GM19328 (cell line): ENCODE measurements around the gene FXR2.

Source experiments
- ATAC-seq: cut with Tn5 transposase; IDR thresholded peaks from one replicate; pipeline ENCODE4 v1.9.1; 2021; ENCODE audit warnings: mild to moderate bottlenecking, moderate library complexity; ENCODE audit not compliant: unreplicated experiment

Gene FXR2

DNA sequence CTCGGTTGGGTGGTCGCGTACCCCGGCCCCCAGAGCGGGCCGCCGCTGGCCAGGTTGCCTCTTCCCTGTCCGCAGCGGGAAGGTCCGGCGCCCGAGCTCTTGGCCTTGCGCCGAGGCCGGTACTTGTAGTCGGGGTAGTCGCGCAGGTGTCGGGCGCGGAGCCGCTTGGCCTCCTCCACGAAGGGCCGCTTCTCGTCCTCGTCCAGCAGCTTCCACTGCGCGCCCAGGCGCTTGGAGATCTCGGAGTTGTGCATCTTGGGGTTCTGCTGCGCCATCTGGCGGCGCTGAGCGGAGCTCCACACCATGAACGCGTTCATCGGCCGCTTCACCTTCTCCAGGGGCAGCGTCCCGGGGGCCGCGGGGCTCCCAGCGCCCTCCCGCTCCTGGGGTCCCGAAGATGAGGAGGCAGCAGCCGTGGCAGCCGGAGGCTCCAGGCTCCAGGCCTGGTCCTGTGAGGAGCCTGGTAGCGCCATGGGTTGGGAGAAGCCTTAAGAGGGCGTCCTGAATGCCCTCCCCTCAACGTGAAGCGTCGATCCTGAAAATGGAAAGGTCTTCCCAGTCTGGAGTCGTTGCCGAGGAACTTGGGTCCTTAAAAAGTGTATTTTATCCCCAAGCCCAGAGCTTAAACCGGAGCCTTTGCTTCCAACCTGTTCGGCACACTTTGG, 25.4 kb downstream of the FXR2 start:
- no peak for ATAC-seq

DNA sequence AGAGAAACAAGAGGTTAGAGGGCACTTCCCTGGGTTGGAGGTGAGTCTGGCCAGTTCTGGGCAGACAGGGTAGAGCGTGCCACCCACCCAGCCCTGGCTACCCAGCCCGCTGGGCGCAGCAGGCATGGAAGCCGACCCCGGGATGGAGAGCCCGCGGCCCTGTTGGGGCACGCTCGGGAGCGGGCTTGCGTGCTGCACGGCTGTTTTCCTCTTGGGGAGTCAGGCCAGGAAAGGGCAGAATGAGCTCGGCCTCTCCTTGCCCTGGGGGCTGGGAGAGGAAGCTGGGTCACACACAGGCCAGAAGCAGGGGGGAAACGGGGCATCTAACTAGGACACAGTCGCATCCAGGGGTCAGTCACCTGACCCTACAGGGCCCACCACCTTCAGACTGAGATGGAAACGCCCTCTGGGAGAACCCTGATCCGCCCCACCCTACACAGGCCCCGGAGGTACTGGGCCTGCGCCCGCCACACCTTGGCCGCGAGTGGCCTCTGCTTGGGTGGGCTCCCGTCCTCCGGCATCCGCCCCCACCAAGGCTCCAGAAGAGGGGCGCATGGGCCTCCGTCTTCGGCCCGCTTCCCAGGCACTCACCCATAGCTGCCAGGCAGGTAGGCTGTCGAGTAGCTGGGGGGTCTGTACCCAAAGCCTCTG, 26.0 kb downstream of the FXR2 start:
- no peak for ATAC-seq

DNA sequence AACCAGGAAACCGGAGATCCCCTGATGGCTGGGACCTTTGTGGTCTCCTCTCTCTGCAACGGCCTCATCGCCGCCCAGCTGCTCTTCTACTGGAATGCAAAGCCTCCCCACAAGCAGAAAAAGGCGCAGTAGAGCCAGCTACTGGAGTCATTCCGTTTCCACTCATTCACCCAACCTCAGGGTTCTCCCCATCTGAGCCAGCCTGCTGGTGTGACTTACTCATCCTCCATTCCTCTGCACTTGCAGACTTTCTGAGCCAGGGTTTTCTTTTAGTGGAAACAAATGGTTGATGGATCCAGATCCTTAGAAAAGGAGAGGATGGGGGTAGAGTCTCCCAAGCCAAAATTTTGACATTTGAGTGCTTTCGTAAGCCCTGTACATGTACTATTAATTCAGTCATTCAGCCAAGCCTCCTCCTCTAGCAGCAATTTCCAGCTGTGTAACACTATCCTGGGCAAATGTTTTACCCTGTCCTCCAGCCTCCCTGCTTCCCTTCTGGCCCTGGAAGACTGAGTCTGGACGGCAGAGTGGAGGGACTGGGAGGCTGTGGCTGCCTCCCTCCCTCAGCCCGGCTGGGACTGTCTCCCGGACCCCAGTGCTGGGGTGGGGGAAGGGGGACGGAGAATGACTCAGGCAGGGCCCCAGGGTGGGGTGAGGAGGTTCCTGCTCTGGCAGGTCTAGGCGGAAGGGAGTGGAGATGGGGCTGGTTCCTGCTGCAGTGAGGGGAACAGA, 27.1 kb downstream of the FXR2 start:
- no peak for ATAC-seq

DNA sequence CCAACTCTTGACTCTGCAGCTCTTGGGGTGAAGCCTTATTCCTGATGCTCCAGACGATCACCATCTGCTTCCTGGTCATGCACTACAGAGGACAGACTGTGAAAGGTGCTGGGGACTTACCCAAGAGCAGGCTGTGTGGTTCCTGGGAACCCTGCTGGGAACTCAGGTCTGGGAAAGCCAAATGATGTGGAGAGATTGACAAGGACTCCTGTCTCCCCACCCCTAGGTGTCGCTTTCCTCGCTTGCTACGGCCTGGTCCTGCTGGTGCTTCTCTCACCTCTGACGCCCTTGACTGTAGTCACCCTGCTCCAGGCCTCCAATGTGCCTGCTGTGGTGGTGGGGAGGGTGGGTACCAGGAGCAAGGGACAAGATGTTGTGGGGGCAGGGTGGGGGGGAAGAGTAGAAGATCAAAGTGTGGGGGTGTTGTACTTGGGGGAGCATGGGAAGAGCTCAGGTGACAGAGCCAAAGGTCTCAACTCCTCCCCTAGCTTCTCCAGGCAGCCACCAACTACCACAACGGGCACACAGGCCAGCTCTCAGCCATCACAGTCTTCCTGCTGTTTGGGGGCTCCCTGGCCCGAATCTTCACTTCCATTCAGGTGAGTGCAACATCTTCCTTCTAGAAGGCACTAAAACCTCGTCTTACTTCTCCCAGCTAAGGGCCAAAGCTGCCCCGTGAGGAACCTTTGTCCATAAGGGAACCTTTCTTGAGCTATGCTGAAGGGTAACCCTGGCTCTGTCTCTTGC, 27.9 kb downstream of the FXR2 start:
- no peak for ATAC-seq

DNA sequence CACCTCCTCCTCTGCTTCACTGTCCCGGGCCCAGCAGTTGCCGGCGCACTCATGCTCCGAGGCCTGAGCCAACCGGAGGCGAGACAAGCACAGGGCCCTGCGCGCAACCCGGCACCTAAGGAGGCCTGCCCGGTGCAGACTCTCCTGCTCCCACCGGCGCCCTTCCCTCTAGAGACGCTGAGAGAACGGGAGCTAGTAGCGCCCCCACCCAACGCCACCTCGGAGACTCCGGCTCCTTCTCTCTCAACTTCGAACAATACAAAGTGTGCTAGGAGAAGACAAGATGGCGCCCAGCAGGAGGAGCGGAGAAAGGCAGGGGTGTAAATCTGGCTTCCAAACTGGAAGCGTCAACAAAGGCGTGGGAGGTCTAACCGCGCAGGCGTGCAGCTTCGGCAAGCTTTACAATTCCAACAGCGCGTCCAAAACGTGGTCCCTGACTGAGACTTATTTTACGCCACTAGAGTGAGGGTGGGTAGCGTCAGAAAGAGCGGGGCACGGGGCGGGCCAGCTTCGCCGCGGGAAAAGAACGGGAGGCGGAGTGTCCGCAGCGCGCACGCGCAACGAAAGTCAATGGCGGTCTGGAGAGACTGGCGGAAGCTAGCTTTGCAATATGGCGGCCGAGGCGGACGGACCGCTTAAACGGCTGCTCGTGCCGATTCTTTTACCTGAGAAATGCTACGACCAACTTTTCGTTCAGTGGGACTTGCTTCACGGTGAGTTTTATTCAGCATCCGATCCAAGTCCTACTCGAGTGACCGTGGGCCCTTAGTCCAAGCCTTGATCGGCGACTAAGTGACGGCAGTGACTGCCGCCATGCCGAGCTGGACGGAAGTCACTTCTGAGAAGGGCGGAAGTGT, 31.2 kb downstream of the FXR2 start, which contains the start of gene MPDU1:
Gene MPDU1, plus strand, starts transcription at position 600 of the 857 bp plus-strand sequence. Its CDS starts 11 bp downstream, at position 611.
- peak; percentile 53 for ATAC-seq

DNA sequence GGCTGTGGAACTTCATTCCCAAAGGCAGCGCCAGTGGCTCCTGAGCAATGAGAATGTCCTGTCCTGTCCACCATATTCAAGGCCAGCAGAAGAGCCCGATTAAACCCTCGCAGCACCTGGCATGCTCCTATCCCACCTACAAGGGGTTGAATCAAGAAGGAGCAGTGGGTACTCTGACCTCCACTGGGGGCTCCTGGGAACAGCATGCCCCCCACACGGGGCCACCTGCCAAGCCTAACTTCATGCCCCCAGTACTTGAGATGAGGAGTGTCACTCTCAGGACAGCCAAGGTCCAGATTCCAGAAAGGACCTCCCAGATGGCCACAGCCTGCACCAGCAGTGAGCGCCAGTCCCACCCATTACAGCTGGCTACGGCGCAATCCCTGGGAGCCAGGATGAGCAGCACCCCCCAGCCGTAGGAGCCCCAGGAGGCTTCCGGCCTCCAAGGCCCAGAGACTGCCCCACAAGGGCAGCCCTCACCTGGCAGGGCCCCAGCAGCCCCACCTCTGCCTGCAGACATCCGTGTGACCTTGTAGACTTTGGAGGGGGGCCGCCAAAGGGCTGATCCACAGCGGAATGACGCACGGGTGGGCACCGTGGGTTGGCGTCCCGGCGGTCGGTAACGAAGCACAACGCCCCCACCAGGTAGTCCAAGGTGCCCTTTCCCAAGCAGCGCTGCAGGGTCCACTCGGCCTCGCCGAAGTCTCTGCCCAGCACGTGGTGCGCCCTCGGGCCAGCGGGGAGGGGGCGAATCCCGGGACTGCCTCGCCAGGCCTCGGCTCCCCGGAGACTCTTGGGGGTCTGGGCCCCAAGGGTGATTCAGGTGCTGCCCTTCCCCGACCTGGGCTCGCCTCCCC, 32.1 kb downstream of the FXR2 start:
- no peak for ATAC-seq

DNA sequence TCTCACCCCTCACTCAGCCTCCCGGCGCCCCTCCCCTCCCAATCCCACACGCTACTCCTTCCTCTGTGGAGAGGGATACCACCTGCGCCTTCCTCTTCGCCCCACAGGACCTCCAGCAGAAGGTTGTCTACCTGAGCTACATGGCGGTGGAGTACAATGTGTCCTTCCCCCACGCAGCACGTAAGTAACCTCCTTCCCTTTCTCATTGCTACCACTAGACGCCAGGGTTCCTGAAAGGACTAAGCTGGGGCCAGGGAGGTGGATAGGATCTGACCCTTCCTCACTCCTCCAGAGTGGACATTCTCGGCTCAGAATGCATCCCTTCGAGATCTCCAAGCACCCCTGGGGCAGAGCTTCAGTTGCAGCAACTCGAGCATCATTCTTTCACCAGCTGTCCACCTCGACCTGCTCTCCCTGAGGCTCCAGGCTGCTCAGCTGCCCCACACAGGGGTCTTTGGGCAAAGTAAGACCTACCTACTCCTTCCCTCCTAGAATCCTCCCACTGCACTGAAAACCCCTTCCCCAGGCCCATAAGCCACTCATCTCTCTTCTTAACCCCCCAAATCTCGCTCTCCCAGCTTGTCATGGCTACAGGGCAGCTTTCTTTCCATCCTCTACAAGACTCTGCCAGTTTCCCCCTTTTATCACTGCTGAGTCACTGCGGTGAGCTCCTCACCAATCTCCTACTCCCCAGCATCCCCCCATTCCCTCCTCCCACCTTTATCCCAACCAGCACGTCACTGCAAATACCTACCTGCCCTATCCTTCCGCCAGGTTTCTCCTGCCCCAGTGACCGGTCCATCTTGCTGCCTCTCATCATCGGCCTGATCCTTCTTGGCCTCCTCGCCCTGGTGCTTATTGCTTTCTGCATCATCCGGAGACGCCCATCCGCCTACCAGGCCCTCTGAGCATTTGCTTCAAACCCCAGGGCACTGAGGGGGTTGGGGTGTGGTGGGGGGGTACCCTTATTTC, 33.8 kb downstream of the FXR2 start:
- no peak for ATAC-seq

DNA sequence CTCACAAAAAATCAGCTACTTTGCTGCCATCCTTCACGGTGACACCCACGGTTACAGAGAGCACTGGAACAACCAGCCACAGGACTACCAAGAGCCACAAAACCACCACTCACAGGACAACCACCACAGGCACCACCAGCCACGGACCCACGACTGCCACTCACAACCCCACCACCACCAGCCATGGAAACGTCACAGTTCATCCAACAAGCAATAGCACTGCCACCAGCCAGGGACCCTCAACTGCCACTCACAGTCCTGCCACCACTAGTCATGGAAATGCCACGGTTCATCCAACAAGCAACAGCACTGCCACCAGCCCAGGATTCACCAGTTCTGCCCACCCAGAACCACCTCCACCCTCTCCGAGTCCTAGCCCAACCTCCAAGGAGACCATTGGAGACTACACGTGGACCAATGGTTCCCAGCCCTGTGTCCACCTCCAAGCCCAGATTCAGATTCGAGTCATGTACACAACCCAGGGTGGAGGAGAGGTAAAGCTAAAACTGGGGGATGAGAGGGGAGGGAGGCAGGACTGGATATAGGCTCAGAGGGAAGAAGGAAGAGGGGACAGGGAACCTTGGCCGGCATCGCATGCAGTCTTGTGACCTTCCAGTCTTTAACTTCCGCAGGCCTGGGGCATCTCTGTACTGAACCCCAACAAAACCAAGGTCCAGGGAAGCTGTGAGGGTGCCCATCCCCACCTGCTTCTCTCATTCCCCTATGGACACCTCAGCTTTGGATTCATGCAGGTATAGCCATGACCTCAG, 34.7 kb downstream of the FXR2 start:
- peak; percentile 3 for ATAC-seq

DNA sequence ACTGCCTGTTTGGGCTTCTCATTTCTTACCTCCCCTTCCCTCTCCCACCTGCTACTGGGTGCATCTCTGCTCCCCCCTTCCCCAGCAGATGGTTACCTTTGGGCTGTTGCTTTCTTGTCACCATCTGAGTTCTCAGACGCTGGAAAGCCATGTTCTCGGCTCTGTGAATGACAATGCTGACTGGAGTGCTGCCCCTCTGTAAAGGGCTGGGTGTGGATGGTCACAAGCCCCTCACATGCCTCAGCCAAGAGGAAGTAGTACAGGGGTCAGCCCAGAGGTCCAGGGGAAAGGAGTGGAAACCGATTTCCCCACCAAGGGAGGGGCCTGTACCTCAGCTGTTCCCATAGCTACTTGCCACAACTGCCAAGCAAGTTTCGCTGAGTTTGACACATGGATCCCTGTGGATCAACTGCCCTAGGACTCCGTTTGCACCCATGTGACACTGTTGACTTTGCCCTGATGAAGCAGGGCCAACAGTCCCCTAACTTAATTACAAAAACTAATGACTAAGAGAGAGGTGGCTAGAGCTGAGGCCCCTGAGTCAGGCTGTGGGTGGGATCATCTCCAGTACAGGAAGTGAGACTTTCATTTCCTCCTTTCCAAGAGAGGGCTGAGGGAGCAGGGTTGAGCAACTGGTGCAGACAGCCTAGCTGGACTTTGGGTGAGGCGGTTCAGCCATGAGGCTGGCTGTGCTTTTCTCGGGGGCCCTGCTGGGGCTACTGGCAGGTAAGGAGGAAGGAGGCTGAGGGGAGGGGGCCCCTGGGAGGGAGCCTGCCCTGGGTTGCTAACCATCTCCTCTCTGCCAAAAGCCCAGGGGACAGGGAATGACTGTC, 35.5 kb downstream of the FXR2 start, which contains the start of gene CD68:
Gene CD68, plus strand, starts transcription at position 638 of the 833 bp plus-strand sequence. Its CDS starts 40 bp downstream, at position 678.
- peak; percentile 40 for ATAC-seq

DNA sequence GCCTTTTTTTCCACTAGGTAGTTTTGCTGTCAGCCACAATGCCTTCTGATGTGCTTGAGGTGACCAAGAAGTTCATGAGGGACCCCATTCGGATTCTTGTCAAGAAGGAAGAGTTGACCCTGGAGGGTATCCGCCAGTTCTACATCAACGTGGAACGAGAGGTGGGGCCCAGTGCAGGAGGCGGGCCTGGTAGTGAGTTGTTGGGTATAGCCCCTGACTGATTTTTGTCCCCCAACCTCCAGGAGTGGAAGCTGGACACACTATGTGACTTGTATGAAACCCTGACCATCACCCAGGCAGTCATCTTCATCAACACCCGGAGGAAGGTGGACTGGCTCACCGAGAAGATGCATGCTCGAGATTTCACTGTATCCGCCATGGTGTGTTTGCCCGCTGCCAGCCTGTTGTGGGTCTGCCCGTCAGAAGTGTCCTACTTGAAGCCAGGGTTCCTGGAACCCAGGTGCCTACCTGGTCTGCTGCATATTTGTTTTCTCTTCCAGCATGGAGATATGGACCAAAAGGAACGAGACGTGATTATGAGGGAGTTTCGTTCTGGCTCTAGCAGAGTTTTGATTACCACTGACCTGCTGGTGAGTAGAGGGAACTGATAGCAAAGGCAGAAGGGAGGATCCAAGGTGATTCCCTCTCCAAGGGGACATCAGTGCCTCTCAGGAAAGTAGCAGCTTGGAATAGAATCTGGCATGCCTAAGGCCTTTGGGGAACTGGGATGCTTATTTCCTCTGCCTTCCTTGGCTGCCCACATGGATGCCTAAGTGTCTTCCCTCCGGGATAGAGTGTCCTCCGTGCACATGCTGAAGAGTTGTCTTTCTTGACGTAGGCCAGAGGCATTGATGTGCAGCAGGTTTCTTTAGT, 37.1 kb downstream of the FXR2 start:
- no peak for ATAC-seq

DNA sequence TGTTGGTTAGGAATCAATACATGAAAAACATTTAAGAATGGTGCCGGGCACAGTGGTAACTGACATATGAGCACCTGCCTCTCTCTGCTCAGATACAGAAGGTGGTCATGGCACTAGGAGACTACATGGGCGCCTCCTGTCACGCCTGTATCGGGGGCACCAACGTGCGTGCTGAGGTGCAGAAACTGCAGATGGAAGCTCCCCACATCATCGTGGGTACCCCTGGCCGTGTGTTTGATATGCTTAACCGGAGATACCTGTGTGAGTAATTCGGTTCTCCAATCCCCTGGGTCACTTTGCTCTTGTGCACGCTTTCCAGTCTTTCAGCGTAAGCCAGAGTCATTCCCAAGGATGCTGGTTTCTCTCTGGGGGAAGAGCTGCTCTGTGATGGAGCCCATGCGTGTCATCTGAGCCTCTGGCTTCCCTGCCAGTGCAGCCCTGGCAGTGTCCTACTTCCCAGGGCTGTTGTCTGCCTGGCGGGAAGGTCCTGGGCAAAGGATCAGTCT, 38.2 kb downstream of the FXR2 start:
- no peak for ATAC-seq

DNA sequence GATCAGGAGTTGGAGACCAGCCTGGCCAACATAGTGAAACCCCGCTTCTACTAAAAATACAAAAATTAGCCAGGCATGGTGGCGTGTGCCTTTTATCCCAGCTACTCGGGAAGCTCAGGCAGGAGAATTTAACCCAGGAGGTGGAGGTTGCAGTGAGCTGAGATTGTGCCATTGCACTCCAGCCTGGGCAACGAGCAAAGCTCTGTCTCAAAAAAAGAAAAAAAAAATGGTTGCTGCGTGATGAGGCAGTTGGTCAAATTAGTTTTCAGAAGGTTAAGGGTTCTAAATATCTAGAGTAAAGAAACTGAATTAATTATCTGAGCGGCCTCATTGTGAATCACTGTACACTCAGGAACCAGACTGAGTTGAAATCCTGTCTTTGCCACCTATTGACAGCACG, 38.7 kb downstream of the FXR2 start:
- no peak for ATAC-seq

DNA sequence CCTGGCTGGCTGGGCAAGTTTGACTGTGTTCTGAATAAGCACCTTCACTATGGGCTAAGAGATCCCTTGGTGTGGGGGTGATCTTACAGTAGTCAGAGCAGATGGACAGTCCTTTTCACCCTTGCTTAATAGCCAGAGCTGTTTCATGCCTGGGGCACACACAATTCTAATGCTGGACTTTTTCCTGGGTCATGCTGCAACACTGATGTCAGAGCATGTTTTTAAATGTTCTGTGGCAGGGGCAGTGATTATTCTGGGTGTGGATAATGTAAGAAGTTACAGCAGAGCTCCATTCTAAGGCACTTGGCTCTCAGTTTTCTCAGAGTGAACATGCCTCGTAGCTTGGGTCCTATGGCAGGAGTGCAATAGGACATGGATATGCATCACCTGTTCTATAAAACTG, 39.2 kb downstream of the FXR2 start:
- ATAC-seq: no peak

DNA sequence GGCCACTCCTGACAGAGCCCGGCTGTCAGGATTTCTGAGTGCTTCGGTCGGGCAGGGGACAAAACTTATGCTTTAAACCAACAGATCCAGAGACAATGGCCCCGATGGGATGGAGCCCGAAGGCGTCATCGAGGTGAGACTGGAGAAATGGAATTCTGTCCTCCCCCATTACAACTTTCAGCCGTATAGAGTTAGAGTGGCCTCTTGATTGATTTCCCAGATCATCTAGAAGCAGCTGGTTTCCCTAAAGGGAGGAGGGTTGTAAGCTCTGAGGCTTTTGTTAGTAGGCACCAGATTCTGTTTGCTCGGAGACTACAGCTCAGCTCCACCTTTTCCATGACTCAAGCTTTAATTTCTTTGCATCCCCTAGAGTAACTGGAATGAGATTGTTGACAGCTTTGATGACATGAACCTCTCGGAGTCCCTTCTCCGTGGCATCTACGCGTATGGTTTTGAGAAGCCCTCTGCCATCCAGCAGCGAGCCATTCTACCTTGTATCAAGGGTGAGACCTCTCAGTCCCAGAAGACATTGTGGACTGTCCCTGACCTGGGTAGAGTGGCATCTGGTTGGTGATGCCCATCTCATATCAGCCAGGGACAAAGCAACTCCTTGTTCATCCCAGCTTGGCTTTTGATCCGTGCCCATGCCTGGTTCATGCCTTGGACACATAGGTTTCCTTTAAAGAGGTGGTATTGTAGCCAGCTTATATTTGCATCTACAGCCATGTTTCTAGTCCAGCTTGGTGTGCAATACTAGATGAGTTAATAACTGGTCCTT, 40.3 kb downstream of the FXR2 start:
- ATAC-seq: no peak
